HL-60 (cell line): ENCODE results near the gene MIEN1.

Source experiments
- CTCF ChIP-seq: IDR thresholded peaks from one replicate; pipeline ENCODE4 v1.5.1; 2011; ENCODE audit warnings: low read length, control low read depth, inconsistent platforms; ENCODE audit not compliant: insufficient read depth
- GABPA ChIP-seq: IDR thresholded peaks from 2 replicates; pipeline ENCODE4 v1.6.1; 2012; ENCODE audit warnings: low read depth
- POLR2AphosphoS5 ChIP-seq: IDR thresholded peaks from 2 replicates; pipeline ENCODE4 v1.6.1; 2012; ENCODE audit warnings: low read depth
- REST ChIP-seq: IDR thresholded peaks from 2 replicates; pipeline ENCODE4 v1.6.1; 2012; ENCODE audit warnings: low read depth; ENCODE audit not compliant: insufficient replicate concordance
- SPI1 ChIP-seq: IDR thresholded peaks from 2 replicates; pipeline ENCODE4 v1.6.1; 2012; ENCODE audit warnings: low read depth, mild to moderate bottlenecking, borderline replicate concordance

GRCh38 chr17:39772415-39772814, 42.1 kb upstream of the MIEN1 start:
- no peak for TF ChIP-seq POLR2AphosphoS5
- TF ChIP-seq CTCF = no peak
- no peak for TF ChIP-seq GABPA
- no peak for TF ChIP-seq REST
- no peak for TF ChIP-seq SPI1
